ENCODE results near the gene SLC29A3.

SLC29A3 gene

GRCh38 chr10:71393841-71394475 lies 74.9 kb downstream of the SLC29A3 start:
- DNase-seq = no peak

GRCh38 chr10:71394926-71395562 lies 76.0 kb downstream of the SLC29A3 start:
- DNase-seq = no peak

GRCh38 chr10:71395621-71396020 lies 76.6 kb downstream of the SLC29A3 start:
- DNase-seq = no peak

GRCh38 chr10:71396084-71396710 lies 77.1 kb downstream of the SLC29A3 start:
- peak; percentile 43 to 84 (median 75) for DNase-seq

DNA sequence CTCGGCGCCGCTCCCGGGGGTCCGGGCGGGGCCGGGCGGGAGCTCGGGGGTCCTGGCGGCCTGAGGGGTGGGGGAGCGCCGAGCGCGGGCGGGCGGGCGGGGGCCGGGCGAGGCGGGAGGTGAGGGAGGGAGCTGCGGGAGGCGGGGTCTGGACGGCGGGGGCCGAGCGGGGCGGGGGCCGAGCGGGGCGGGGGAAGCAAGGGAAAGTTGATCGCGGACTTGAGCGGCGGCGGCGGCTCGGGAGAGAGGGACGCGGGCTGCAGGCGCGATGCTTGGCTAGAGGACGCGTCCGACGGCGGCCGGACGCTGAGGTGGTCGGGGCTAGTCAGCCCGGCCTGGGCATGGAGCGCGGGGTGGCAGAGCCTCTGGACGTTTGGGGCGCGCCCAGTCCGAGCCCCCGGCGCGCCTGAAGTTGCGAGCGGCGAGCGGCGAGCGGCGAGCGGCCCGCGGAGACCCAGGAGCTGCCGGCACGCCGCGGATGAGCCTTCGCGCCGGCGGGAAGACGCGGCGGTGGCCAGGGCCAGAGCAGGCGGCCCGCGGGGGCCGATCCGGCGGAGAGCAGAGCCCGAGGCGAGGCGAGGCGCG lies 77.7 kb downstream of the SLC29A3 start, which contains the start of gene CDH23:
TSS of gene CDH23 (plus strand) at position 210 of the 585 bp plus-strand sequence. CDS start 42,912 bp downstream, outside the sequence.
- peak; percentile 9 to 70 (median 65) for DNase-seq

DNA sequence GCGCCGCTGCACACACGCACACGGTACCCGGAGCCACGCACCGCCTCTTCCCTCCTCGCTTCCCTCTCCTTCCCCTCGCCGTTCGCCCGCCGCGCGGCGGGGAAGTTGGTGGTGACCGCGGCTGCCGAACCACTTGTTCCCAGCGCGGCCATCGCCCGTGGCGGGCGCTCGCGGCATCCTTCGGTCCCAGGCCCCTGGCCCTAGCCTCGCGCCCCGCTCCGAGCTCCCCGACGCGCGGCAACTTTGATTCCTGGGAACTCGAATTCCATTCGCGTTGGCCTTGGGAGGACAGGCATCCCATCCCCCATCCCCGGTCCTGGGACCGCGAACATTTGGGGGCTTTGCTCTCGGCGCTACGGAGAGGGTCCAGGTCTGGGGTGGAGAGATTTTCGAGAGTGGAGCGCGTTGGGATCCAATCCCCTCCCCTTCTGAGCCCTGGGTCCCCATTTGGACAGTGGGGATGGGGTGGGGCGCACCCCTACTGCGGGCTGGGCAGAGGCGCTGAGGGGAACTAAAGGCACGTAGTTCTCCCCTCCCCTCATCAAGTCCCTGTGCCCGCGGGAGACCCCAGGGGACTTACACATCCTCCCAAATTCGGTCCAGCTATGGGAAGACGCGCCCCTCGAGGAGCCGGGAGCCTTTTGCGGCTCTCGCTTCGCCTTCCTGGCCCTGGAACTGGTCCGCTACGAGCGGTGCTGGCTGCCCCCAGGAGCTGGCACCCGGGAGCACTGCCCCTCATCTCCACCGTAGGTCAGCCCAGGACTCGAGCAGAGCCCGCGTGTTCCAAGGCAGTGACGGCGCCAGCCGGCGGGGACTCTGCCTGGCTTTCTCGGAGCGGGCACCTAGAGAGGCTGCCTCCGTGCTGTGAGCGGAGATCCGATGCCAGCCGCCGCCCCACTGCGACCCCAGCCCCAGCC lies 78.5 kb downstream of the SLC29A3 start:
- DNase-seq = peak in 2 of 3 experiments; percentile 23 to 60

- no peak for DNase-seq
Observed at GRCh38 chr10:71398976-71399375, 79.9 kb downstream of the SLC29A3 start.

DNA sequence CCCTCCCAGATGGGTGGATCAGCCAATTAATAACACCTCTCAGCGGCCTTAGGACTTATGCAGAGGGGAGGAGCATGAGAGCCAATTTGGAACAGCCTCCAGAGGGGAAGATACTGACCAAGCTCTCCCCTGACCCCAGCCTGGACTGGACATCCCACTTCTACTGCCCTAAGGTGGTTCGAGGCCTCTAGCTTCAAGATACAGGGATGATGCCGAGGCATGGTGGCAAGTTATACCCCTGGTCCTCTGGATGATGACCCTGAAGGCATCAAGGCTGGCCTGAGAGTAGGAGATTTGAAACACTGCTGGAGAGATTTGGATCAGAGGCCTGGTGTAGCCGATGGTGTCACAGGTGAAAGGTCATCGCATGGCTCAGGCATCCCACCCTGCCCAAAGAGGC lies 80.9 kb downstream of the SLC29A3 start:
- DNase-seq = no peak

DNA sequence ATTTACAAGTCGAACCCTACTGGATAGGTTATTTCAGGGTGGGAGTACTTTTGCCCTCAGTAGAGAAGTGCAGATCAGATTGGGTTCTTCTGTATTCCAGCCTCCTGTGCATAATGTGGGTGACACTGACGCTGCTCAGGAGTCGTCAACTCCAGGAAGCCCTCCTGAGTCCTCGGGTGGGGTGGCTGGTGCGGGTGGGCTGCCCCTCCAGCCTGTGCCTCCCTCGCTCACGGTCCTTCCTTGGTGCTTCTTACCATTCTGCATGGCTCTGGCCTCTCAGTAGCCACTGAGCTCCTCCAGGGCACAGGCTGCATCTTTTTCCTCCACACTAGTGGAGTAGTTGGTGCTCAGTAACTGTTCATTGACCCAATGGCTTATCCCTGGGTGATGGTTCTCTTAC lies 82.0 kb downstream of the SLC29A3 start:
- DNase-seq = no peak

DNA sequence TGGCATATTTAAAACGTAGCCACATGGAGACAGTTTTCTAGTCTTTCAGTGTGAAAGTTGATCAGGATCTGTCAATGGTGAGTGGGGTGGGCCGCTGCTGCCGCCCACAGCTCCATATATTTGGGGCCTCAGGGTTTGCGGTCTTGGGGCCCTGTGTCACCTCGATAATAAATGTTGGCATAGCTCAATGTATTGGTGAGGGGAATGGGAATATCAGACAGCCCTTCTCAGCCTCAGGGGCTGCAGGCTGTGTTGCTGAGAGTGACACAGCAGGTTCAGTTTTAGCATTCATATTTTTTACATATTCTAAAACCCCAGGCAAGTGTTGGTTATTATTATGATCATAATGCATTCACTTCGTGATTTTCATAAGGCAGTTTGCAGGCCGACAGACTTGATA lies 82.9 kb downstream of the SLC29A3 start:
- no peak for DNase-seq

DNA sequence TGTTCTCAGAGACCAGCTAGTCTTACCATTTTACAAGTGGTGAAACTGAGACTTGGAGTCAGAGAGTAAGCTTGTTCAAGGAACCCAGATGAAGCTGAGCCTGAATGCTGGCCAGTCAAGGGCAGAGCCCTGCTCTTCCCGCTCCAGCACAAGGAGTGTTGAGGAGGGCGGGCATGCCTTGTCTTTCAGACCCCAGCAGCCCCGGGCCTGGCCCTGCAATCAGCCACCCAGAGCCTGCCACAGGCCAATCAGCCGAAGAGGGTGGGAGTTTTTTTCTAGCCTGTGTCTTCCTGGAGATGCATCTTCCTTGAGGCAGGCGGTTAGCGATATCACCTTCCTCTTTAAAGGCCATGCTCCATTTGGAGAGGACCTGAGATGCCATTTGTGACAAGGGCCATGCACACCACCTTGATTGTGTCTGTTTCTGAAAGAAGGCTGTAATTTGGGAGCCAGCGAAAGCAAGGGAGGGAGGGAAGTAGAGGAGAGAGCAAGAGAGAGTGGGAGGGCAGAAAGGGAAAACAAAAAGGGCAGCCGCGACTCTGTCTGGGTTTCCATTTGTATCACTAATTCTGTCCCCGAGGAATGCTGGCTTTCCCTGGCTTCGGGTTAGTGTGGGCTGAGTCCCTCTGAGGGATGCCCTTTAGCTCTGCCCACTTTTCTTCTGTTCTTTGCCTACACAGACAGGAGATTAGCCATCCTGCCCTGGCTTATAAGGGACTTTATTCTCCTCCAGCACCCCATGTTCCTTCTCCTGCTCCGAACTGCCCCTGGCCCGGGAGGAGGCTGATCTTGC lies 85.6 kb downstream of the SLC29A3 start:
- peak in 1 of 3 experiments; percentile 4 for DNase-seq

DNA sequence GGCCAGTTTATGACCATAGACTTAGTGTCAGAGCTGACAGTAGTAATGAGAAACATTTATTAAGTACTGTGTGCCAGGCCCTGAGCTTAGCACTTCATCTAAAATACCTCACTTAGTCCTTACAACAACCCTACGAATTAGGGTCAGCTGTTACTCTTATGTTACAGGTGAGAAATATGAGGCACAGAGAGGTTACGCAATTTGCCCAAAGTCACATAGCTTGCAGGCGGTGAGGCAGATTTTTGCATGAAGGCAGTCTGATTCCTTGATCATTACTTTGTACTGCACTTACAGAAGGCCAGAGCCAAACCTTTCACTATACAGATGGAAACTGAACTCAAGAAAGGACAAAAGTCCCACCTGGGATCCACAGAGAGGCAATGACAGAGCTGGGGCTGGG lies 87.8 kb downstream of the SLC29A3 start:
- no peak for DNase-seq

- no peak for DNase-seq
Observed at GRCh38 chr10:71408436-71409225, 89.6 kb downstream of the SLC29A3 start.

DNA sequence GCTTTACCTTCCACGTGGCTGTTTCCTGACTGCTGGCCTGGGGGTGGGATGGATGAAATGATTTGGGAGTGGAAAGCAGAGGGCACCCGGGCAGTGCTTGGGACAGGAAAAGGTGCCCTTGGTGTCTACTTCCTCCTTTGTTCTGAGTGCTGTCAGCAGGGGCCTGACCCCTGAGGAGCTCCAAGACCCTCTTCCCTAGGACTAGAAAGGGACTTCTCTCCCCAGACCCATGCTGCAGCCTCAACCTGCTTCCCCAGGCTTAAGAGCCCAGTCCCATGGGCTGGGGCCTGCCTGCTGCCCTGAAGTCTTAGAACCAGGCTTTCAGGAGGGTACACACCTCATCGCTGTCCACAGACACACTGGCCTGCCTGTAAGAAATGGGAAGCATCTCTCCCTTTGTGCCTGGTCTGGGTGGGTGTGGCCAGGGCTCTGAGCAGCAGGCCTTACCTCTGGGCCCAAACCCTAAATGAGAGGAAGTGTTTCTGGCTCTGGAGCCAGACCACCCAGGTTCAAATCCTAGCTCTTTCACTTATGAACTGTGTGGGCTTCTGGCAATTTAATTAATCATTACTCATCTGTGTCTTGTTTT lies 90.6 kb downstream of the SLC29A3 start:
- no peak for DNase-seq
